Motor neuron (in vitro differentiated cells): ENCODE measurements around the gene BAD. TPM values are rescaled to one million over a fixed set of nuclear protein-coding genes. Genes with fewer than 3 reads are reported as not detected.

Experiments
- ATAC-seq, 8 experiments: fragments of 200-7000 bp; cut with Tn5 transposase; replicated peaks in 6 of 8; 2 replicates each; pipeline ENCODE4 v1.8.0; 2021; ENCODE audit warnings: mild to moderate bottlenecking in 8 of 8, moderate library complexity in 8 of 8
- H3K27ac ChIP-seq, 2 donors: fragments of 250-450 bp; sonication (Bioruptor Pico); 2 replicates each; pipeline ENCODE4 v1.9.0; 2021; ENCODE audit warnings: antibody characterized with exemption in 2 of 2, mild to moderate bottlenecking in 2 of 2, moderate library complexity in 1 of 2
- H3K4me1 ChIP-seq, 2 donors: fragments of 250-450 bp; sonication (Bioruptor Pico); replicated peaks in 1 of 2; 2 replicates each; pipeline ENCODE4 v1.6.1; 2021; ENCODE audit warnings: antibody characterized with exemption in 2 of 2, mild to moderate bottlenecking in 2 of 2, moderate library complexity in 1 of 2
- H3K4me3 ChIP-seq, 5 donors: fragments of 250-450 bp; sonication (Bioruptor Pico); 2 replicates each; pipeline ENCODE4 v1.9.0; 2021; ENCODE audit warnings: antibody characterized with exemption in 5 of 5, mild to moderate bottlenecking in 5 of 5, moderate library complexity in 4 of 5
- WGBS, 10 experiments: fragments of 450-650 bp; shearing (Covaris generic); methylation state at CpG; one replicate each; pipeline ENCODE4 v1.0.0; 2022; 5-methylcytosine and 5-hydroxymethylcytosine counted together
- in situ Hi-C, 9 experiments: fragments of 400-800 bp; cut with MboI; loops; one replicate each; pipeline ENCODE4 v1.15.0; 2021; ENCODE audit warnings: low sequenced_read_pairs in 9 of 9, low pct_unique_long_range_greater_than_20kb in 2 of 9; ENCODE audit not compliant: unreplicated experiment in 9 of 9
- total RNA-seq, 8 experiments: library from RNA; unstranded; fragments of 300-600 nt; gene quantifications; 2 replicates each; pipeline versions ENCODE4 v1.2.3 to v1.2.4, GENCODE V29; 2022

The BAD gene
- total RNA-seq, 8 experiments from 2014 or later: 38.6 to 119 (median 65.6) TPM

- Histone ChIP-seq H3K4me3 (no peak overlapping the region), H3K4me1 (peaks cover 0 to 22% of the 10 kb centered on the region in 2 donors), H3K27ac (no peak overlapping the region)
- in situ Hi-C loops: no loop called here
- no peak for ATAC-seq
- 29 to 93% (median 77%) methylated on average over 1 to 15 of the region's 18 CpGs; no CpG with 5 or more reads in 1 of the 10 experiments for WGBS, 10 experiments
Measured at GRCh38 chr11:64297699-64298358, 13.4 kb upstream of the BAD start.

GRCh38 chr11:64296830-64297698 lies 12.6 kb upstream of the BAD start:
- no peak overlapping the region for H3K4me3 ChIP-seq
- WGBS, 10 experiments: 4 to 10% (median 10%) methylated on average over 2 to 16 of the region's 34 CpGs; no CpG with 5 or more reads in 5 of the 10 experiments
- peak in 1 of 8 experiments; percentile 8 for ATAC-seq
- in situ Hi-C loops: no loop called here
- no peak overlapping the region for H3K27ac ChIP-seq
- peaks cover 0 to 22% of the 10 kb centered on the region in 2 donors for H3K4me1 ChIP-seq

GRCh38 chr11:64296236-64296635 lies 11.8 kb upstream of the BAD start:
- H3K27ac ChIP-seq: no peak overlapping the region
- in situ Hi-C loops: no loop called here
- no peak overlapping the region for H3K4me3 ChIP-seq
- peaks cover 1 to 24% of the 10 kb centered on the region in 2 donors for H3K4me1 ChIP-seq
- 0 to 60% (median 8%) methylated on average over 1 of the region's 1 CpG; no CpG with 5 or more reads in 4 of the 10 experiments for WGBS, 10 experiments
- peak in 2 of 8 experiments; percentile 7 to 21 for ATAC-seq

- in situ Hi-C loops: no loop called here
- no peak for ATAC-seq
- Histone ChIP-seq H3K4me3 (no peak overlapping the region), H3K4me1 (peaks cover 3 to 26% of the 10 kb centered on the region in 2 donors), H3K27ac (no peak overlapping the region)
- 52 to 100% (median 83%) methylated on average over 1 to 2 of the region's 4 CpGs; no CpG with 5 or more reads in 6 of the 10 experiments for WGBS, 10 experiments
Measured at GRCh38 chr11:64295760-64296159, 11.3 kb upstream of the BAD start.

- H3K27ac ChIP-seq: no peak overlapping the region
- H3K4me3 ChIP-seq: no peak overlapping the region
- 0 to 80% (median 60%) methylated on average over 1 of the region's 3 CpGs; no CpG with 5 or more reads in 7 of the 10 experiments for WGBS, 10 experiments
- peak in 1 of 8 experiments; percentile 4 for ATAC-seq
- peaks cover 3 to 20% of the 10 kb centered on the region in 2 donors for H3K4me1 ChIP-seq
- in situ Hi-C loops: no loop called here
Measured at GRCh38 chr11:64294774-64295173, 10.3 kb upstream of the BAD start.

GRCh38 chr11:64292460-64293254 lies 8.2 kb upstream of the BAD start:
- WGBS, 10 experiments: 13 to 100% (median 91%) methylated on average over 2 to 7 of the region's 42 CpGs; no CpG with 5 or more reads in 7 of the 10 experiments
- Histone ChIP-seq H3K4me1 (peaks cover 3 to 10% of the 10 kb centered on the region in 2 donors), H3K27ac (no peak overlapping the region), H3K4me3 (peak overlapping the region; percentile 29 to 39 (median 34))
- in situ Hi-C loops: no loop called here
- ATAC-seq: peak in 6 of 8 experiments; percentile 12 to 43 (median 36)

- in situ Hi-C loops: no loop called here
- Histone ChIP-seq H3K4me3 (peak overlapping the region; percentile 29 to 39 (median 34)), H3K27ac (no peak overlapping the region), H3K4me1 (peaks cover 3 to 4% of the 10 kb centered on the region in 2 donors)
- WGBS, 10 experiments: 0% methylated on average over 2 of the region's 96 CpGs; no CpG with 5 or more reads in 8 of the 10 experiments
- ATAC-seq: peak; percentile 38 to 70 (median 57)
Measured at GRCh38 chr11:64291752-64292459, 7.4 kb upstream of the BAD start.

GRCh38 chr11:64291262-64291751 lies 6.8 kb upstream of the BAD start, which contains the start of gene KCNK4:
Gene KCNK4, plus strand, starts transcription at chr11:64291302. Its CDS starts 1,717 bp downstream, at chr11:64293019.
- peaks cover 7 to 8% of the 10 kb centered on the region in 2 donors for H3K4me1 ChIP-seq
- H3K4me3 ChIP-seq: peak within 1 kb of the TSS; percentile 29 to 39 (median 34)
- no peak within 1 kb of the TSS for H3K27ac ChIP-seq
- peak in 4 of 8 experiments; percentile 3 to 22 (median 6) for ATAC-seq
- no CpG with 5 or more reads among the region's 45 CpGs for whole genome bisulfite sequencing, 10 experiments
- in situ Hi-C loops: no loop called here

- peak overlapping the region in 4 of 5 donors; percentile 29 to 39 (median 36) for H3K4me3 ChIP-seq
- no peak for ATAC-seq
- H3K27ac ChIP-seq: no peak overlapping the region
- in situ Hi-C loops: no loop called here
- peaks cover 9 to 11% of the 10 kb centered on the region in 2 donors for H3K4me1 ChIP-seq
- WGBS, 10 experiments: 0 to 100% (median 49%) methylated on average over 1 to 3 of the region's 10 CpGs; no CpG with 5 or more reads in 2 of the 10 experiments
Measured at GRCh38 chr11:64290352-64291261, 6.1 kb upstream of the BAD start.

- in situ Hi-C loops: no loop called here
- no peak for ATAC-seq
- WGBS, 10 experiments: 36% methylated on average over 2 of the region's 13 CpGs; no CpG with 5 or more reads in 9 of the 10 experiments
- Histone ChIP-seq H3K27ac (no peak overlapping the region), H3K4me3 (no peak overlapping the region), H3K4me1 (peaks cover 9 to 11% of the 10 kb centered on the region in 2 donors)
Measured at GRCh38 chr11:64289002-64289564, 4.6 kb upstream of the BAD start.

GRCh38 chr11:64288353-64288750 lies 3.9 kb upstream of the BAD start:
- no peak overlapping the region for H3K4me3 ChIP-seq
- H3K27ac ChIP-seq: no peak overlapping the region
- no peak for ATAC-seq
- 100% methylated on average over 1 of the region's 9 CpGs; no CpG with 5 or more reads in 9 of the 10 experiments for WGBS, 10 experiments
- in situ Hi-C loops: no loop called here
- peaks cover 13 to 17% of the 10 kb centered on the region in 2 donors for H3K4me1 ChIP-seq
